Measurements from ENCODE around the gene FRG2B.
"Not testable (repeated sequence)": the region's sequence is repeated elsewhere in the genome, so short reads cannot be mapped to it uniquely, and the experiment has no call there.

Gene FRG2B

GRCh38 chr10:133626695-133627094 is at the start of gene FRG2B:
TSS of gene FRG2B (minus strand) at chr10:133626795. CDS start at chr10:133626742, 53 bp downstream.
- DNase-seq (ENCODE audit: low read depth in 2 of 2) = not testable (repeated sequence)

- DNase-seq (ENCODE audit: low read depth in 2 of 2) = not testable (repeated sequence)
Measured at GRCh38 chr10:133667446-133667845, 40.9 kb upstream of the FRG2B start.

- DNase-seq (ENCODE audit: low read depth in 2 of 2) = not testable (repeated sequence)
Measured at GRCh38 chr10:133663544-133664160, 37.1 kb upstream of the FRG2B start.

- not testable (repeated sequence) for DNase-seq (ENCODE audit: low read depth in 2 of 2)
Measured at GRCh38 chr10:133661122-133661521, 34.5 kb upstream of the FRG2B start.

GRCh38 chr10:133660516-133660915 is 33.9 kb upstream of the FRG2B start:
- DNase-seq (ENCODE audit: low read depth in 2 of 2) = not testable (repeated sequence)

- not testable (repeated sequence) for DNase-seq (ENCODE audit: low read depth in 2 of 2)
Measured at GRCh38 chr10:133657276-133657675, 30.7 kb upstream of the FRG2B start.

- not testable (repeated sequence) for DNase-seq (ENCODE audit: low read depth in 2 of 2)
Measured at GRCh38 chr10:133648872-133649455, 22.4 kb upstream of the FRG2B start.

- DNase-seq (ENCODE audit: low read depth in 2 of 2) = not testable (repeated sequence)
Measured at GRCh38 chr10:133647075-133647748, 20.6 kb upstream of the FRG2B start.

- not testable (repeated sequence) for DNase-seq (ENCODE audit: low read depth in 2 of 2)
Measured at GRCh38 chr10:133637846-133638235, 11.2 kb upstream of the FRG2B start.

- DNase-seq (ENCODE audit: low read depth in 2 of 2) = not testable (repeated sequence)
Measured at GRCh38 chr10:133637202-133637845, 10.7 kb upstream of the FRG2B start.

GRCh38 chr10:133630723-133631249 is 4.2 kb upstream of the FRG2B start:
- not testable (repeated sequence) for DNase-seq (ENCODE audit: low read depth in 2 of 2)

- DNase-seq (ENCODE audit: low read depth in 2 of 2) = not testable (repeated sequence)
Measured at GRCh38 chr10:133622544-133622943, 4.1 kb downstream of the FRG2B start.

- DNase-seq (ENCODE audit: low read depth in 2 of 2) = no peak
Measured at GRCh38 chr10:133618851-133619250, 7.7 kb downstream of the FRG2B start.

GRCh38 chr10:133617196-133617595 is 9.4 kb downstream of the FRG2B start:
- DNase-seq (ENCODE audit: low read depth in 2 of 2) = no peak

GRCh38 chr10:133616371-133617130 is 10.0 kb downstream of the FRG2B start:
- no peak for DNase-seq (ENCODE audit: low read depth in 2 of 2)

- DNase-seq (ENCODE audit: low read depth in 2 of 2) = no peak
Measured at GRCh38 chr10:133614830-133615580, 11.6 kb downstream of the FRG2B start.

GRCh38 chr10:133613699-133614098 is 12.9 kb downstream of the FRG2B start:
- DNase-seq (ENCODE audit: low read depth in 2 of 2) = no peak

- DNase-seq (ENCODE audit: low read depth in 2 of 2) = no peak
Measured at GRCh38 chr10:133611079-133611478, 15.5 kb downstream of the FRG2B start.

- DNase-seq (ENCODE audit: low read depth in 2 of 2) = no peak
Measured at GRCh38 chr10:133608855-133609254, 17.7 kb downstream of the FRG2B start.

- not testable (repeated sequence) for DNase-seq (ENCODE audit: low read depth in 2 of 2)
Measured at GRCh38 chr10:133603434-133603833, 23.2 kb downstream of the FRG2B start.

- DNase-seq (ENCODE audit: low read depth in 2 of 2) = no peak
Measured at GRCh38 chr10:133600657-133601056, 25.9 kb downstream of the FRG2B start.

All from stimulated activated CD4-positive, alpha-beta T cell treated with anti-CD3 and anti-CD28 coated beads, Interleukin-1b, Interleukin-23, amount 100 ng/mL, for 1 hour (primary cell).